B cell (primary cell): ENCODE results near the gene CXXC5. TPM values are rescaled to one million over a fixed set of nuclear protein-coding genes. Genes with fewer than 3 reads are reported as not detected.
A peak's percentile ranks its signal among the peaks of the same experiment; 100 is the strongest.

Experiments
- ATAC-seq: fragments of 200-7000 bp; cut with Tn5 transposase; one replicate; pipeline ENCODE4 v1.10.0; 2021; ENCODE audit warnings: low read depth, mild to moderate bottlenecking, moderate number of reproducible peaks, moderate library complexity
- CTCF ChIA-PET: fragments of 350-600 bp; sonication (Branson Sonifier 250); formaldehyde crosslinking; loops from one replicate; lab custom pipeline; 2021; ENCODE audit warnings: antibody characterized with exemption, inconsistent platforms; lab: Charles Lee
- POLR2A ChIA-PET: fragments of 350-600 bp; sonication (Branson Sonifier 250); formaldehyde crosslinking; loops from one replicate; lab custom pipeline; 2021; ENCODE audit warnings: antibody characterized with exemption; lab: Charles Lee
- DNase-seq: peaks from one replicate; pipeline ENCODE4 v3.0.0; 2013
- H2AFZ ChIP-seq: 2 replicates; pipeline ENCODE4 v1.6.1; 2012; ENCODE audit warnings: mild to moderate bottlenecking, low read depth, low read length; ENCODE audit not compliant: insufficient read depth, poor library complexity, severe bottlenecking
- H3K27ac ChIP-seq, 2 donors: 1 replicate in 1 of 2; 2 replicates in 1 of 2; pipeline ENCODE4 v1.5.1; 2012 to 2013; ENCODE audit warnings: low read length in 2 of 2, mild to moderate bottlenecking in 2 of 2, moderate library complexity in 1 of 2
- H3K27me3 ChIP-seq, 4 experiments: fragments of 200-600 bp in 1 of 4; sonication (generic) in 1 of 4; replicated peaks in 1 of 4; 1 replicate in 2 of 4; 2 replicates in 2 of 4; pipeline versions ENCODE4 v1.6.1 to v1.7.0; 2013 to 2016; ENCODE audit warnings: low read length in 3 of 4, mild to moderate bottlenecking in 2 of 4, mixed read lengths in 1 of 4, moderate library complexity in 1 of 4; ENCODE audit not compliant: insufficient read depth in 4 of 4, control insufficient read depth in 3 of 4; ENCODE audit errors: control extremely low read depth in 1 of 4
- H3K36me3 ChIP-seq, 2 experiments: replicated peaks in 1 of 2; 1 replicate in 1 of 2; 2 replicates in 1 of 2; pipeline versions ENCODE4 v1.6.1 to v1.7.1; 2013; ENCODE audit warnings: low read length in 1 of 2; ENCODE audit not compliant: insufficient read depth in 2 of 2, control insufficient read depth in 1 of 2; ENCODE audit errors: control extremely low read depth in 1 of 2, extremely low read depth in 1 of 2
- H3K4me1 ChIP-seq, 2 donors: fragments of 200-600 bp in 1 of 2; sonication (generic) in 1 of 2; 1 replicate in 1 of 2; 2 replicates in 1 of 2; pipeline versions ENCODE4 v1.5.1 to v1.6.1; 2013 to 2017; ENCODE audit warnings: low read length in 2 of 2; ENCODE audit not compliant: control insufficient read depth in 2 of 2, insufficient read depth in 2 of 2
- H3K4me2 ChIP-seq: replicated peaks from 2 replicates; pipeline ENCODE3; 2012; ENCODE audit warnings: mild to moderate bottlenecking, low read depth, low read length; ENCODE audit not compliant: poor library complexity, severe bottlenecking
- H3K4me3 ChIP-seq, 5 experiments: fragments of 200-600 bp in 1 of 5; sonication (generic) in 1 of 5; 1 replicate in 3 of 5; 2 replicates in 2 of 5; pipeline versions ENCODE4 v1.5.1 to v1.7.0; 2011 to 2016; ENCODE audit warnings: low read length in 4 of 5, mild to moderate bottlenecking in 4 of 5, low read depth in 2 of 5, control low read depth in 1 of 5, moderate library complexity in 1 of 5; ENCODE audit not compliant: insufficient read depth in 1 of 5; ENCODE audit errors: control extremely low read depth in 1 of 5, extremely low read depth in 1 of 5
- H3K79me2 ChIP-seq: fragments of 200-600 bp; sonication (generic); one replicate; pipeline ENCODE4 v1.6.0; 2016; ENCODE audit warnings: low read length; ENCODE audit not compliant: control insufficient read depth, insufficient read depth
- H3K9ac ChIP-seq: fragments of 200-600 bp; sonication (generic); 2 replicates; pipeline ENCODE4 v1.6.1; 2017; ENCODE audit warnings: mild to moderate bottlenecking, low read length, moderate library complexity
- H3K9me3 ChIP-seq, 3 donors: one replicate each; pipeline versions ENCODE4 v1.6.1 to v1.7.1; 2013; ENCODE audit warnings: low read length in 2 of 3; ENCODE audit not compliant: control insufficient read depth in 2 of 3, insufficient read depth in 1 of 3; ENCODE audit errors: control extremely low read depth in 1 of 3
- H4K20me1 ChIP-seq: 2 replicates; pipeline ENCODE4 v1.6.0; 2012; ENCODE audit warnings: mild to moderate bottlenecking, low read length; ENCODE audit not compliant: insufficient read depth, control insufficient read depth, poor library complexity, severe bottlenecking
- H3K27ac Mint-ChIP-seq: one replicate; pipeline ENCODE4 v1.8.0; 2021; ENCODE audit warnings: mixed read lengths
- H3K27me3 Mint-ChIP-seq: one replicate; pipeline ENCODE4 v1.8.0; 2021; ENCODE audit warnings: mixed read lengths
- H3K4me1 Mint-ChIP-seq: one replicate; pipeline ENCODE4 v1.8.0; 2021; ENCODE audit warnings: mixed read lengths
- H3K4me3 Mint-ChIP-seq: one replicate; pipeline ENCODE4 v1.8.0; 2021; ENCODE audit warnings: mixed read lengths
- H3K9me3 Mint-ChIP-seq: one replicate; pipeline ENCODE4 v1.8.0; 2022; ENCODE audit warnings: mixed read lengths; ENCODE audit not compliant: insufficient read depth
- CTCF ChIP-seq: fragments of 200-600 bp; IDR thresholded peaks from one replicate; pipeline ENCODE4 v1.8.0; 2022; ENCODE audit warnings: antibody characterized with exemption, mild to moderate bottlenecking
- EZH2 ChIP-seq: IDR thresholded peaks from 2 replicates; pipeline ENCODE4 v1.6.1; 2012; ENCODE audit warnings: borderline replicate concordance, low read depth, mild to moderate bottlenecking, moderate library complexity, low read length; ENCODE audit not compliant: insufficient read depth, poor library complexity, severe bottlenecking
- WGBS: methylation state at CpG from one replicate; pipeline ENCODE4 v1.1.5; 2013; ENCODE audit warnings: missing lambda C conversion rate; ENCODE audit not compliant: insufficient coverage; 5-methylcytosine and 5-hydroxymethylcytosine counted together
- intact Hi-C: fragments of 100-400 bp; cut with micrococcal nuclease; formaldehyde crosslinking; loops from one replicate; pipeline ENCODE4 v1.10.0; 2022
- polyA plus RNA-seq: library from polyadenylated mRNA; depleted of rRNA; stranded (reverse); fragments of >200 nt; gene quantifications from 2 replicates; pipeline ENCODE4 v1.2.3, GENCODE V29; 2012
- total RNA-seq, 2 donors: library from RNA; stranded (reverse); fragments of 120-200 nt in 1 of 2; gene quantifications; 1 replicate in 1 of 2; 2 replicates in 1 of 2; pipeline versions ENCODE4 v1.2.3 to v1.2.4, GENCODE V29; 2013 to 2022

The CXXC5 gene
- total and polyA plus RNA-seq, 2 donors (not counting 1 experiment from before 2014, with no cell fraction given), result 126 to 143 TPM

- ChIA-PET CTCF (interaction anchor here (5.0 to 15.3 kb wide), 4 partner anchors 5 to 103 kb away, joined by 21 to 188 read pairs (median 135); partner anchors contain the start of gene CXXC5), POLR2A (interaction anchor here (1.2 to 9.7 kb wide), 6 partner anchors 13 to 92 kb away, joined by 3 to 266 read pairs (median 28); partner anchors contain the start of gene CXXC5)
- Histone ChIP-seq H3K27me3 (no peaks in the 10 kb centered on the region), H2AFZ (no peak overlapping the region), H4K20me1 (peaks cover 99% of the 10 kb centered on the region), H3K36me3 (peaks cover 0 to 45% of the 10 kb centered on the region in 2 experiments), H3K9me3 (no peaks in the 10 kb centered on the region), H3K27ac (peak overlapping the region; percentile 43 to 90), H3K9ac (no peak overlapping the region), H3K79me2 (peaks cover 99% of the 10 kb centered on the region), H3K4me2 (peak overlapping the region; percentile 94), H3K4me3 (no peak overlapping the region), H3K4me1 (peaks cover 98 to 100% of the 10 kb centered on the region in 2 donors)
- no peaks in the 10 kb centered on the region for H3K9me3 Mint-ChIP-seq
- H3K4me1 Mint-ChIP-seq, result peaks cover 92% of the 10 kb centered on the region
- DNase-seq, result peak; percentile 57
- intact Hi-C loops, result no loop called here
- 64% methylated on average over 4 of the region's 9 CpGs for WGBS
- H3K27ac Mint-ChIP-seq, result peak overlapping the region; percentile 99
- no peak for ATAC-seq
- peak overlapping the region; percentile 86 for H3K4me3 Mint-ChIP-seq
- no peaks in the 10 kb centered on the region for H3K27me3 Mint-ChIP-seq
- TF ChIP-seq EZH2 (no peak), CTCF (no peak)
These were observed 14.5 kb downstream of the CXXC5 start for GRCh38 chr5:139662617-139663016.
